NCI-H2081 (cell line): ENCODE results near the gene TPPP.

ENCODE experiments used
- DNase-seq, 2 experiments: peaks; one replicate each; lab custom pipeline; 2025; lab: John Stamatoyannopoulos, UW

TPPP gene

DNA sequence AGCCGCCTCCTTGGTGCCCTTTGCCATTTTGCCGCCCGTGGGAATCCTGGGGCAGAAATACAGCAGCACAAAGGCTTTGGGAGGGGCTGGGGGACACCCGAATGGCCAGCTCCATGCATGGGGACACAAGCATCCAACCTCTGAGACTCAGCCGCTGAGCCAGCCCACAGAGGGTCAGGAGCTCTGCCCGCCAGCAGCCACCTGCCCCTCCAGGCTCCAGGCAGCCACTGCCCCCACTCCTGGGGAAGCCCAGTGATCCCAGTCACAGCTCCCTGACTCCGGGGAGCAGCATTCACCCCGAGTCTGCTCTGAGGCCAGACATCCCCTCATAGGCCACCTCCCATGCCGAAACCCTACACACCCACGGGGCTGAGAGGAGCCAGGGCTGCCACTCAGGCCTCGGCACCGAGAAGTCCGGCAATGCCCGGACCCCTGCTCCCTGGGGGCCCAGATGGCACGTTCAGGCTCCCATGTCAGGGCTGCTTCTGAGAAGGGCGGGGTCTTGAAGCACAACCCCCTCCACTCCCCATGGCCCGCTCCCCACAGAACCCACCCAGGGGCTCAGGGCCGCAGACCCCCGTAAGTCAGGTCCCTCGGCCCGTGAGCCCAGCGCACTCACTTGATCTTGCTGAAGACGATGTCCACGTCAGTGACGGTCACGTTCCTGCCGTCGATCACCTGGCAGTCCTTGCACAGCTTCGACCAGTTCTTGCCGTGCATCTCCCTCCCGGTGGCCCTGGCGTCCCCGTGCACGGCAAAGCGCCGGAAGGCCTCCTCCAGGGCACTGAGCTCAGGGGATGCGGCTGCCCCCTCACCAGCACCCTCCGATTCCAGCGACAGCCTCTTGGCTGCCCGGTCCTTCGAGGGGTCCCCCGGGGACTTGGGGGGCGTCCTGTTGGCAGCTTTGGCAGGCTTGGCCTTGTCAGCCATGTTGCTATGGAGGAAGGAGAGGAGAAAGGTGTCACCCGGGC, 15.7 kb downstream of the TPPP start:
- DNase-seq, result no peak

DNA sequence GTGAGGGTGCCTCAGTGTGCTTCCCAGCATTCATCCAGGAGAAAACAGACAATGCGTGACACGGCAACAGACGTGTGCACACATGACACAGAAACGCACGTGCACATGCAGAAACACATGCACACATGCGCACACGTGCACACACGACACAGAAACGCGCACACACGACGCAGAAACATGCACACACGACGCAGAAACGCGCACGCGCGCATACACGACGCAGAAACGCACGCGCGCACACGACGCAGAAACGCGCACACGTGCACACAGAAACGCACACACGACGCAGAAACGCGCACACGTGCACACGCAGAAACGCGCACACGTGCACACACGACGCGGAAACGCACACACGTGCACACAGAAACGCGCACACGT, 16.5 kb downstream of the TPPP start:
- no peak for DNase-seq

DNA sequence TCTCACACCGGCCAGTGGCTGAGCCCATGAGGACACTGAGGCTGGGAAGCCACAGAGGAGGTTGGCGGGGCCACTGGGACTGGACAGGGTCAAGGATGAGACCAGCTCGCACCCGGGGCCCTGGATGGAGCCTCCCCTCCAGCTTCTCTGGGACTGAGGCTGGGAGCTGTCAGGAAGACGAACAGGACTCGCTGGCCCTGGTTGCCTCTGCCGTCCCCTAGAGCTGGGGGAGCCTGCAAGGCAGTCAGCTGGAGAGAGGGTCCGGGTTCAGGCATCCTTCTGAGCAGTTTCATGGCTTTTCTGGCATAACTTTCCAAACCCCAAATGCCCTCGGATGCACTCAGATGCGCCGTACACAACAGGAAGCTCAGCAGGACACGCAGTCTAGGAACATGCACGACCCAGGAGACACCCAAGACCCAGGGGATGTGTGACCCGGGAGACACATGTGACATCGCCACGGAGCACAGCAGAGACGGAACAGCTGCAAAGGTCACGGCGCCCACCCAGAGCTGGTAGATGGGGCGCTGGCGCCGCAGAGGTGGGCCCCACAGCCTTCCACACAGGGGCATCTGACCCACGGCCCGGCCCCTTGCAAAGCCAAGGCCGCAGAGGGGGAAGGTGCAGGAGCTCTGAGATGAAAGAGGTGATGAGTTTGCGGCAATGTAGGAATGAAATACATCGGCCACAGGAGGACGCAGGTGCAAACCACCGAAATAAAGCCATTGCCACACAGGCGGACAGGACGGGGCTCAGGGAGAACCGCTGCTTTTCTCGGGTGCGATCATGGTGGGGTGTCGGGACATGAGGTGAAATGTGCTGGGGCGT, 17.1 kb downstream of the TPPP start:
- DNase-seq, result no peak

DNA sequence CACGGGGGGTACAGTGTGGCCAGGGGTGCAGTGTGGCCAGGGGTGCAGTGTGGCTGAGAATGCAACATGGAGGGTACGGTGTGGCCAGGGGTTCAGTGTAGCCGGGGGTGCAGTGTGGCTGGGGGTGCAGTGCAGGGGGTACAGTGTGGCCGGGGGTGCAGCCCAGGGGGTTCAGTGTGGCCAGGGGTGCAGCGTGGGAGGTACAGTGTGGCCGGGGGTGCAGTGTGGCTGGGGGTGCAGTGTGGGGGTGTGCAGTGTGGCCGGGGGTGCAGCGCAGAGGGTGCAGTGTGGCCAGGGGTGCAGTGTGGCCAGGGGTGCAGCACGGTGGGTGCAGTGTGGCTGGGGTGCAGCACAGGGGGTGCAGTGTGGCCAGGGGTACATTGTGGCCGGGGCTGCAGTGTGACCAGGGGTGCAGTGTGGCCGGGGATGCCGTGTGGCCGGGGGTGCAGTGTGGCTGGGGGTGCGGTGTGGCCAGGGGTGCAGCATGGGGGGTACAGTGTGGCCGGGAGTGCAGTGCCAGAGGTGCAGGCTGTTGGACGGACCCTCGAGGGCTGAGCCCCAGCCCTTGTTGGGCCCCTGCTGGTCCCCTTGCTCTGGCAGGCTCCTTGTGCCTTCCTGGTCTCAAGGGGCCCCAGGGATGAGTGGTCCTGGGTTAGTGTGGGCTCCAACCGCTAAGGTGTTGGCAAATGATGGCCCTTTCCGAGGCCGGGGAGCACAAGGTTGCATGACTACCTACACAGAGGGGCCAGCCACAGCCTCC, 17.9 kb downstream of the TPPP start:
- DNase-seq, result no peak

DNA sequence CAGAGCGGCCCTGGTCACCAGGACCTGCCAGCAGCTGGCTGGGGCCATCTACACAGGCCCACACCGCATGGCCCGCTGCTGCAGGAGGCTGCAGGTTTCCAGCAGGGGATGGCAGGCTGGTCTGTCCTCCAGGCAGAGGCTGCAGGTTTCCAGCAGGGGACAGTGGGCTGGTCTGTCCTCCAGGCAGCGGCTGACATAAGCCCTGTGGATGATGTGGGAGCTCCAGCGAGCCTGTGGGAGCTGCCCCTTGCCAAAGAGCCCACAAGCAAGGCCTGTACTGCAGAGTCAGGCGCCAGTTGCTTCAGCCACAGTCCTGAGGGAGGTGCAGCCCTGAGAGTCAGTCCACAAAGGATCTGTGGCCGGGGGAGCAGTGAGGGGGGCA, 18.5 kb downstream of the TPPP start:
- no peak for DNase-seq

DNA sequence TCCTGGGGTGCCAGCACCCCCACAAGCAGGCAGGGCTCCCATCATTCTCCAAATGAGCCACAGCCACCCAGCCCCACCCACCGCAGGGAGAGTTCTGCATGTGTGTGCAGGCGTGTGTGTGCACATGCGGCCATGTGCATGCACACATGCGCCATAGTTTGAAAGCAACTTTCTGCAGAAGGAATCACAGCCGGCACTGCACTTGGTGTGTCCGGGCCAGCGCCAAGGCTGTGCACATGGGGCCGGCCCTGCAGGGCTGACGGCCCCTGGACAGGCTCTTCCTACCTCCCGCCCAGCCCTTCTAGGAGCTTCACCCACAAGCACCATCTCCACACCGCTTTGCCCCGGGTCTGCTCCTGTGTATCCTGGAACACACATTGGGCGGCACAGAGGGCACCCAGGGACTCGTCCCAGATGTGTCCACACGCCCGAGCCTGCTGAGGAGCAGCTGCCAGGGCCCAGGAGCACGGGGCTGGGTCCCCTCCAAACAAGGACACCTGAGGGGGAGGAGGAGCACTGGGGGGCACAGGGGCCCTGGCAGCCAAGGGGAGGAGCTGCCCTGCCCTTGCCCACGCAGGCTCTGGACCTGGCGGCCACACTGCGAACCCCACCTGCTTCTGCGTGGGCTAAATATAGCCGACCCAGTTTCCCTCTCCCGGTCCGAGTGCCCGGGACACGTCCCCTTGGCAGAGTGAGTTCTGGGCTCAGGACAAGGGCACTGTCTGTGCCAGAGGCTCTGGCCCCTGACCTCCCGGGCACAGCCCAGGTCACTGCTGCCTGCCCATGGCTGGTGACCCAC, 19.1 kb downstream of the TPPP start:
- no peak for DNase-seq

DNA sequence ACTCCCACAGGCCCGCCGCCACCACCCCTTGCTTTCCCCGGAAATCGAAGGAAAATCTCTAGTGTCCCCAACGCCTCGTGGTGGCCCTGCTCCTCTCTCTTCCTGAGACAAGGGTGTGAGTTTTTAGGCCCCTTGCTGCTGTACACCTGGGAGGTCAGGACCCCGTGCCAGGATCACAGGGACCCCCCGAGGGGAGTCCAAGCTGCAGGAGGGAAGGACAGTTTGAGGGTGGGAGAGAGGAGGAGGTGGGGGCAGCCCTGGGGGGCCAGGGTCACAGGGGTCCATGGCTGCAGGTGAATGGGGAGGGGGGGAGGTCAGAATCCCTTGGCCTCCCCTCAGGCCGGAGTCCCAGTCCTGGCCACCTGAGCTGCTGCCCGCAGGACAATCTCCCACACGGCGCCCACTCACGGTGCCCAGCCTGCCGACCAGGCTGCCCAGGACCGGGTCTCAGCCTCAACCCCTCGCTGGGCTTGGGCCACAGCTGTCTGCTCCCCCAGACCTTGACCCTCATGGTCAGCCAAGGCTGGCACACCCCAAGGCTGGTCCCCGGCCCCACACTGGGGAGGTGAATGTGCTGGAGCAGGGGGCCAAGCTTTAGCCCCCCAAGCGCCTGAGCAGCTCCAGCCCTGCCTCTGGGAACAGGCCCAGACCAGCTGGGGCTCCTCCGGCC, 19.9 kb downstream of the TPPP start:
- no peak for DNase-seq

DNA sequence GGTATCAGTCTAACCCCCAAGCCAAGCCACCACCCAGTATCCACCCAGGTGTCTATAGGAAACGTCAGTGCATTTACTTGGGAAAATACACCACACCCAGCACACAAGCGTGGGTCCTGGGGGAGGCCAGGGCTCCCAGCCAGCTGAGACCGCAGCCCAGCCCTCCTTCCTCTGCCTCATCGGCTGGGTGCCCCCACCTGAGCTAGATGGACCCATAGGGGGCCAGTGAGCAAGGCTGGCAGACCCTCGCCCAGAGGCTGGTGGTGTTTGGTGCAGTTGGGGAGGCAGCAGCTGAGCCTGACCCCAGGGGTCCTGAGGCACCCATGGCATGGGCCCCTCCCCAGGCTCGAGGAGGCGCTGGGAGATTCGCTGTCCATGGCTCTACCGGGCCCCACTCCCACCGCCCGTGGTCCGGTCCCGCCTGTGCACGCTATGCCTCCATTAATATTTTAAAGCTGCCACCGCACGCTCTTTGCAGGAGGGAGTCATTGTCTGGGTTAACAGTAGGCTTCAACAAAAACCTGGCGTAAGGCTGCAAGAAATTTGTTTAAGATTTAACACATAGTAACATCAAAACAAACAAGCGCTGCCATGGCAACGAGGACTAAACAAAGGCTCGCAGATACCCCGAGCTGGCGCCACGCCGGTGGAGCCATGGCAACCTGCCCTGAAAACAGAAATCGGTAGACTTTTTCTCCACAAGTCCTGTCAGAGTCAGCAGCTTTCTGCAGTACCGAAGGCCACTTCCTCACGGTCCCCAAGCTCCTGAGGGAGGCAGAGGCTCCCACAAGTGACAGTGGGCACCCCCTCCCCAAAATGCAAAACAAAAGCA, 20.6 kb downstream of the TPPP start:
- peak; percentile 98 to 99 for DNase-seq

DNA sequence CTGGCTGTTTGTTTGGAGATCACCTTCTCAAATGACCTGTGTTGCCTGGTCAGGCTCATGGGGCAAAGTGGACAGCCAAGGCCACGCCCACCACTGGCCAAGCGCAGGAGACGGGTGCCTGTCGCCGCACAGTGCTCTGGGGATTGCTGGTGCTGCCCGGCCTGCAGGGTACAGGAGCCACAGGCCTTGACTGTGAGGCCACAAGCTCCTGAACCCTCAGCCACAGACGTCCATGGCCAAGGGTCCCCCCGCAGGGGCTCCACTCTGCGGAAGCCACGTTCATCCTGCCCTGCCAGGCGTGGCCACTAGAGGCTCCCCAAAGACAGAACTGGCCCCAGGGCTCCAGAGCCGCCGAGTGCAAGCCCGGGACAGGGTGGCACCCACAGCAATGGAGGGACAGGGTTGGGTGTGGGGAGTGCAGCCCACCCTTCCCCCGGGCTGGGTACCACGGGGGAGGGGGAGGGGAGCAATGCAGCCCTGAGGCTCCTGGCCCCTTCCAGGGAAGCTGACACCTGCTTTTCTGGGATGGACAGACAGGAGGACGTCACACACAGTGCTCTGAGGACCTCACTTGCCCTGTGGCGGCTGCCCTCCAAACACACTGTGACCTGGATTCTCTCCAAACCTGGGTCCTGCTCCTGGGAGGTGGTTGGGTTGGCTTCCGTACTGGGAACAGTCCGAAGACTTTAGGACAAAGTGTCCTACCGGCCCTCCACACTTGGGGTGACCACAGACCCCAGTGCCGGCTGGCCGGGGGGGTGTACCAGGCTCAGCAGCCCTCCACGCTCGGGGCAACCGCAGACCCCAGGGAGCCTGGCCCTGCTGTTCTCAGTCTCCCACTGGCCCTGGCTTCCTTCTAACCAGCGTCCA, 21.5 kb downstream of the TPPP start:
- DNase-seq, result peak; percentile 82 to 89

DNA sequence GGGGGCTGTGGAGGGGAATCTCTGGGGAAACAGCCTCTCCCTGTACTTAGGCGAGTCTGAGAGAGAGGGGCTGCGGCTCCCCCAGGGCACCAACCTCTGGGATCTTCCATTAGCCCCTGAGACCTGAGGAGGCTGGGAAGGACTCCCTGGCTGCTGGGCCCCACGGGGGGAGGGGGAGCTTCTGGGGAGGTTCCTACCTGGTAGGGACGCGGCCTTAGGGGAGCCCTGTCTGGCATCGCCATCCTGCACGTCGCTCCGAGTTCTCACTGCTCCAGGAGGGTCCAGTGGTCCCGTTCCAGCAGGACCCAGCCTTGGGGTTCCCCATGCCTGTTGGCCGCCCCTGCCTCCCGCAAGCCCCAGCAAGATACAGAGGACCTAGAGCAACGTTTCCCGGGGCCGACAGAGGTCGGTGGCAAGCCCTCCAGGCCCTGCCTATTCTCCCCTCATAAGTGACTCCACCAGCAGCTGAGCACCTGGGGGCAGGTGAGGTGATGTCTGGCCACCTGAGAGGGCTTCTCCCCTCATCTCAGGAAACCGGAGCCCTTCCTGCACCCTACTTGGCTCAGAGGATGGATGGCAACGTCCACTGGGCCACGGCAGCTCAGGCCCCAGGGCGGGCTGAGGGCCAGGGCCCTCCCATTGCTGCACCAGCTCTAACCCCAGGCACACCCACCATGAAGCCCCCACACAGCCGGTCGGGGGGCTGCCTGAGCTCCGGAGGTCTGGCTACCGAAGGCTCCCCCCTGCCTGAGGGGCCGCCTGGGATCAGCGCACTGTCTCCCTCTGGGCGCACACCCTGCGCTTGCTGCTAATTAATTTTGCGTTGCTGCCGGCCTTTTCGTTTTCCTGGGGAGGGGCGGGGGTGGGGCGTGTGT, 22.5 kb downstream of the TPPP start:
- DNase-seq, result no peak

DNA sequence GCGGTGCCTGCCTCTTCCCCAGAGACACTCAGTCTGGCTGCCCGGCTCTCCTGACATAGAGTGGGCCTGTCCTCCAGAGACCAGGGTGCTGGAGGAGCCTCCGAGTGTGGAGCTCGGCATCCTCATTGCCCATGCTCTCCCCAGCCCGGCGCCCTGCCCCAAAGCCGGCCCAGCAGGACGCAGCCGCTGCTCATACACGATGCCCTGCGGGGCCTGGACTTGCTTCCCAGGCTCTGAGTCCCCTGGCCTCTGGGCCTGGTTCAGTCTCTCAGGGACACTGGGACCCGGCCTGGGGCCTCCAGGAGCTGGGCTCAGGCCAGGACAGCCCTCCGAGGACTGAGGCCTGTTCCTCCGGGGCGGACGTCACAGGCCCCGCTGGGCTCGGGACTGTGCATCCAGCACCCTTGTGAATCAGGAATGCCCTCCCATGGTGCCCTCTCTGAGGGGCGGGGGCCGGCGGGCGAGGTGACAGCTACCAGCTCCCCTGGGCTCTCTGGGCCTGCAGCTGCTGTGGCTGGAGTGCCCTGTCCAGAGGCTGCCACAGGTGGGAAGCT, 23.2 kb downstream of the TPPP start:
- DNase-seq, result no peak

DNA sequence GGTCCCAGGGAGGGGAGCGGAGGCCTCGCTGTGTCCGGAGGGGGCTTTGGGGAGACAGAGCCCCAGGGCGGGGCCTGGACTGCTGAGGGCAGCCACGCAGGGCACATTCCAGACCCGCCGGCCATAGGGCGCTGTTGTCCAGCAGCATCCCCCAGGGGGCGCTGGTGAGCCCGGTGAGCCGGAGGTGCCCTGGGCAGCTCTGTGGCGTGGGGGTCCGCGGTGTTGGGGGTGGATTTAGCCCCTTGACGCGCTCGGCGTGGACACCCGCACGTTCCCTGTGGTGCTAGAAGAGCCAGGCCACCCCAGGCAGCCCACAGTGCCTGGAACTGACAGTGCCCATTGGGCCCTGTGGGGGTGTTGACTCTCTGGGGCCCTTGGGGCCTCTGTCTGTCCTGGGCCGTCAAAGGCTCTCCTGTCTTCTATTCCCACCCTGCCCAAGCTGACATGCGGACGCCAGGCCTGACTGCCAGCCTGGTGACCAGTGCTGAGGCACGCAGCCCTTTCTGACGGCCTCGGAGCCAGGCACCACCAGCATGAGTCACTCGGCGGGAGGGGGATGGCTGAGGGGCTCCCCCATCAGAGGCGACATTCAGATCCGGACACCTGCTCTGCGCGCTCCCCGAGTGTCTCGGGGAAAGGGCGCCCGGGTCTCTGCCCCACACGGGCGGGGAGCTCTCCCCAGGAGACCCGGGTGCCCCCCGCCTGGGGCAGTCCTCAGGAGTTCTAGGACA, 23.9 kb downstream of the TPPP start:
- no peak for DNase-seq

DNA sequence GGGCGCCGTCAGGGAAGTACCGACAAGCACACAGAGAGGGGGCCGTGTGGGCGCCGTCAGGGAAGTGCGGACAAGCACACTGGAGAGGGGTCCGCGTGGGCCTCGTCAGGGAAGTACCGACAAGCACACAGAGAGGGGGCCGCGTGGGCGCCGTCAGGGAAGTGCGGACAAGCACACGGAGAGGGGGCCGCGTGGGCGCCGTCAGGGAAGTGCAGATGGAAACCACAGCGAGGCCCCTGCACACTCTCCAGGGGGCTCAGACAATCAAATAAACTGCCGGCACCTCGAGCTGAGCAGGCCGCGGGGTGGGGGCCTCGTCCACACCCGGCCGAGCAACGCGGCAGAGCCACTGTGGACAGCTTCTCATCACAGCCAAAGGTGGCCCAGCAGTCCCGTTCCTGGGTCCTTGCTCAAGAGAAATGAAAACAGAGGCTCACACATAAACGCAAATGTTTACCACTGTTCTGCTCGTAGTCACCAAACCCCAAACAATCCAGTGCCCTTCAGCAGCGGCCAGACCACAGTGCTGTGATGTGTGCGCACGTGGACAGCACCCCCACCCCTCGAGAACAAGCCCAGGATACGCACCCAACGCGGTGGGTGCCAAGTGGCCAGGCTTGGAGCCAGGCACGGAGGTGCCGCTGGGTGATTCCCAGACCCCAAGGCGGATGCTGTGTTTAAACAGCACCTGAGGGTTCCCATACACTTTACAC, 24.7 kb downstream of the TPPP start:
- no peak for DNase-seq

DNA sequence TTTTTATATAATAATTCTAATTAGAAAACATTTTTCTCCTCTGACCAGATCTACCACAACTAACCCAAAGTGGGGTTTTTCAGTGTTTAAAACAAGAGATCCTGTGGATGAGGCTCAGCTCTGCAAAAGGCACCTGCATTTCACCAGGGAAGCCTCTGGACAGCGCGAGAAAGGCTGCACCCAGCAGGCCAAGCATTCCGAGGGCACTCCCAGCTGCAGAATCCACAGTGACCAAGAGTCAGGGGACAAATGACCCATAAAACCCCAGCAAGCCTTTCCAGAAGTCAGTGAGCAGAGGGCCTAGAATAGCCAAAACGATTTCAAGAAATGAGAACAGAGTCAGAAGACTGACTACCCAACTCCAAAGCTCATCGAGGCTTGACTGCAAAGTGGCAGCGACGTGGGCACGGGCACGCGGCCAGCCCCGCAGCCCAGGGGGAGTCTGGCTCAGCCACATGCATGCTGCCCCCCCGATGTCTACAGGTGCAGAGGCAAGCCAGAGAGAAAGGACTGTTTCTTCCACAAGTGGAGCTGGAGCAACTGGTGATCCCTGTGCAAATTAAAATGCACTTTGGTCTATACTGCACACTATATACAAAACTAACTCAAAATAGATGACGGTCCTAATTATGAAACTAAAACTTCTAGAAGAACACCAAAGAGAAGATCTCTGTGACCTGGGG, 26.2 kb downstream of the TPPP start:
- no peak for DNase-seq

DNA sequence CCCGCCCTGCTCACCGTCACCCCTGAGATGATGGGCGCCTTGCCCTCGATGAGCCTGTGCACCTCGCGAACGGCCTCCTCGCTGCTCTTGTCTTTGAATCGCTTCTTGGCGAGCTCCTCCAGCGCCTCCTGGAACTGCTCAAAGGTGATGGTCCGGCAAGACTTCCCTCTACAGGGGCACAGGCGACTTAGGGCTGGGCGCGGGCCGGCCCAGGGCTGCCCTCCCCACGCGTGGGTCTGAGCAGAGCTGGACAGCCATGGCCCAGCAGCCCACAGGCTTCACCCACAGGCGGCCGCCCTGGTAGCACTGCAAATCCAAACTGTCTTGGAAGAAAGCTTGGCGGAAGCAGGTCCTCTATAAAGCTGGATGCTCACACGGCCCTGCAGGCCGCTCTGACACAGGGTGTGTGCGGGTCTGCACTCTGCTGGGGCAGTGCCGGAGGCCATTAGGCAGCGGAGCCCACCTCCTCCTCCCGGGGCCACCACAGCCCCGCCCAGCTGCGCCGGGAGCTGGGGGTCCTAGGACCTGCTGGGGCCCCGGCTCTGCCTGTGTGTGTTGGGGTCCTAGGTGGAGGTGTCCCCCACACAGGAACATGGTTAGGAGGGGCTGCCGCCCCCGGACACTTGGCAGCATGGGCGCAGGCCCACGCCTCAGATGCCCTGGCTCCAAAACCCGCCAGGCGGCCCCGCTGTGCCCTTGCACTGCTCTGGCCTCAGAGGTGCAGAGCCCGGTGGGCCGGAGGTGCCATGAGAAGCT, 27.0 kb downstream of the TPPP start:
- no peak for DNase-seq
